Gastroesophageal sphincter (tissue), 3 donors: ENCODE results near the gene C15orf62.

Experiments used
- CTCF ChIP-seq, 4 experiments: fragments of 200-600 bp in 2 of 4; fragments of 450-650 bp in 2 of 4; sonication (generic) in 1 of 4; IDR thresholded peaks; one replicate each; pipeline ENCODE4 v1.5.1; 2017 to 2019; ENCODE audit warnings: antibody characterized with exemption in 4 of 4, mild to moderate bottlenecking in 2 of 4, moderate library complexity in 2 of 4
- POLR2A ChIP-seq, 2 donors: fragments of 450-650 bp; IDR thresholded peaks; one replicate each; pipeline ENCODE4 v1.6.1; 2017; ENCODE audit warnings: antibody characterized with exemption in 2 of 2, mild to moderate bottlenecking in 2 of 2, moderate library complexity in 1 of 2
- POLR2AphosphoS5 ChIP-seq: sonication (generic); formaldehyde crosslinking; IDR thresholded peaks from one replicate; pipeline ENCODE4 v1.6.1; 2017; ENCODE audit warnings: antibody characterized with exemption

DNA sequence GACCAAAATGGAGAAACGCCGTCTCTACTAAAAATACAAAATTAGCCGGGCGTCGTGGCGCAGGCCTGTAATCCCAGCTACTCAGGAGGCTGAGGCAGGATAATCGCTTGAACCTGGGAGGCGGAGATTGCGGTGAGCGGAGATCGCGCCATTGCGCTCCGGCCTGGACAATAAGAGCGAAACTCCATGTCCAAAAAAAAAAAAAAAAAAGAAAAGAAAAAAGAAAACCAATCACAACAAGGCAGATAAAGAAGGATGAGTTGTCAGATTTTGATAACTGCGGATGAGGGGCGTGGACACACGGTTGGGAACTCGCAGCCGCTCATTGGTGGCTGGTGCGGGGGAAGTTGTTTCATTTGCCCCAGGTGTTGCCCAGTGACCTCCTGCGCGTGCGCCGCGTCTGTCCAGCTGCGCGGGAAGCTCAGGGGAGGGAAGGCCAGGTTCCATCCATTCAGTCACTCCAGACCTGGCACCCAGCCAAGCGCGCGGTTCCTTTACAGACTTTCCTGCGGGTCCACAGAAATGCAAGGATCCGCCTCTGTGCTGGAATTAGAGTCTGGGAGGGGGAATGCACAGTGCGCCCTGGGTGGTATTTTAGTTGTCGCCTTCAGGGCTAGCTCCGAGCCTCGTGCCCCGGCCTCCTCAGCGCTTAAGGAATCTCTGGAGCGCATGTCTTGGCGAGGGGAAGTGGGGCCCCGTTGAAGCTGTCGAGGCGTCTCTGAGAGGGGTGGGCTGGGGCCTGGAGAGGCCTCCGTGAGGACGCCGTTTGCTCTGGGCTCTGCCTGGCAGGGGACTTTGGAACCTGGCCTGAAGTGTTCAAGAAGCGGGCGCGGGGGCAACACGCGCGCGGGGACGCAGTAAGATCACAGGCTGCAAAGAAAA lies 6.6 kb upstream of the C15orf62 start:
- TF ChIP-seq CTCF (IDR thresholded peaks at IDR 0.05) = no peak
- no peak for TF ChIP-seq POLR2A (IDR thresholded peaks at IDR 0.05)
- no peak for TF ChIP-seq POLR2AphosphoS5
